K562 (cell line): Measurements from ENCODE around the gene LBH.

Source experiments
- KDM1A ChIP-seq, 2 experiments: fragments of 450-650 bp; IDR thresholded peaks; 2 replicates each; pipeline ENCODE4 v1.6.1; 2016; ENCODE audit warnings: mild to moderate bottlenecking in 2 of 2
- SMAD3 ChIP-seq: fragments of 450-650 bp; formaldehyde crosslinking; conservative IDR thresholded peaks from 2 replicates; pipeline ENCODE4 v1.4.0; 2020; ENCODE audit warnings: mild to moderate bottlenecking
- TF ChIP-seq, protein P1 (sequence below), 2 experiments: fragments of 450-650 bp in 1 of 2; sonication (generic) in 1 of 2; formaldehyde crosslinking in 1 of 2; IDR thresholded peaks in 1 of 2; conservative IDR thresholded peaks in 1 of 2; 2 replicates each; pipeline versions ENCODE4 v1.6.1 to v1.8.1; 2016 to 2023; ENCODE audit warnings: mild to moderate bottlenecking in 2 of 2, moderate library complexity in 2 of 2, inconsistent platforms in 1 of 2, missing genetic modification reagents in 1 of 2

DNA sequence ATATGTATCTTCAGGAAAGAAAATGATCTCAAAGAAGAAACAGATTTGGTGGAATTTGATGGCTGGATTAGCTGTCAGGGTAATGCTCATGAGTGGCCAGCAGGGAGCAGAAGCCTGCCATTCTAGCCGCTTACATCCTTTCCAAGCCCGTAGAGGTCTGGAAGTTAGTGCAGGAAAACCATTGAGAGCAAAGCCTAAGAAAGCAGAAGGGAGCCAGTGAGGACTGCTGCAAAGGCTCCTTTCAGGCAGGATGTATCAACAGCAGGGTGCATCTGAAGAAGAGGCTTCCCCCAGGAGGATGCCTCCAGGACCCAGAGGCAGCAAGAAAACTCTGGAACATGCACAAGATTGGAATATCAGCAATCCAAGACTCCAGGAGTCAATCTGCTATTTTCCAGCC, 22.9 kb upstream of the LBH start:
- TF ChIP-seq SMAD3 = no peak
- TF ChIP-seq, protein P1, sequence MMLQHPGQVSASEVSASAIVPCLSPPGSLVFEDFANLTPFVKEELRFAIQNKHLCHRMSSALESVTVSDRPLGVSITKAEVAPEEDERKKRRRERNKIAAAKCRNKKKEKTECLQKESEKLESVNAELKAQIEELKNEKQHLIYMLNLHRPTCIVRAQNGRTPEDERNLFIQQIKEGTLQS (IDR thresholded peaks at IDR 0.05) = no peak
- TF ChIP-seq, protein P1 (CRISPR knock-in tag; conservative IDR thresholded peaks at IDR 0.05) = no peak
- no peak for TF ChIP-seq KDM1A (IDR thresholded peaks at IDR 0.05)
